ENCODE data around the gene SELPLG.

SELPLG gene

GRCh38 chr12:108606492-108606891 lies 27.2 kb downstream of the SELPLG start:
- FAIRE-seq (no peak), DNase-seq (ENCODE audit: insufficient read length, low spot score) (no peak)

GRCh38 chr12:108605690-108606406 lies 27.8 kb downstream of the SELPLG start:
- peak; percentile 64 for FAIRE-seq
- DNase-seq (ENCODE audit: insufficient read length, low spot score), result no peak

GRCh38 chr12:108605000-108605689 lies 28.5 kb downstream of the SELPLG start:
- peak; percentile 31 for FAIRE-seq
- no peak for DNase-seq (ENCODE audit: insufficient read length, low spot score)

- DNase-seq (ENCODE audit: insufficient read length, low spot score) (no peak), FAIRE-seq (no peak)
Measured at GRCh38 chr12:108604208-108604941, 29.3 kb downstream of the SELPLG start.

GRCh38 chr12:108603743-108604142 lies 30.0 kb downstream of the SELPLG start:
- FAIRE-seq, result no peak
- no peak for DNase-seq (ENCODE audit: insufficient read length, low spot score)

GRCh38 chr12:108602976-108603704 lies 30.6 kb downstream of the SELPLG start:
- DNase-seq (ENCODE audit: insufficient read length, low spot score), result no peak
- FAIRE-seq, result no peak

- no peak for FAIRE-seq
- DNase-seq (ENCODE audit: insufficient read length, low spot score), result no peak
Measured at GRCh38 chr12:108602209-108602705, 31.4 kb downstream of the SELPLG start.

GRCh38 chr12:108600702-108601007 lies 33.0 kb downstream of the SELPLG start:
- FAIRE-seq (no peak), DNase-seq (ENCODE audit: insufficient read length, low spot score) (no peak)

- FAIRE-seq (no peak), DNase-seq (ENCODE audit: insufficient read length, low spot score) (no peak)
Measured at GRCh38 chr12:108599948-108600701, 33.6 kb downstream of the SELPLG start.

- FAIRE-seq, result no peak
Measured at GRCh38 chr12:108599541-108599940, 34.2 kb downstream of the SELPLG start.

GRCh38 chr12:108598553-108599250 lies 35.0 kb downstream of the SELPLG start:
- FAIRE-seq, result no peak
- DNase-seq (ENCODE audit: insufficient read length, low spot score), result no peak

More at GRCh38 chr12:108599541-108599940, 34.2 kb downstream of the SELPLG start:
- no peak for DNase-seq (ENCODE audit: insufficient read length, low spot score)

GRCh38 chr12:108597559-108598471 lies 35.9 kb downstream of the SELPLG start, which contains the start of gene TMEM119:
TMEM119 (minus strand) TSS chr12:108598084; CDS start chr12:108592383, 5,701 bp downstream.
- no peak for DNase-seq (ENCODE audit: insufficient read length, low spot score)
- FAIRE-seq, result no peak

GRCh38 chr12:108596854-108597558 lies 36.7 kb downstream of the SELPLG start:
- FAIRE-seq, result peak; percentile 36

GRCh38 chr12:108595711-108596647 lies 37.7 kb downstream of the SELPLG start:
- DNase-seq (ENCODE audit: insufficient read length, low spot score) (no peak), FAIRE-seq (peak; percentile 73)

More at GRCh38 chr12:108596854-108597558, 36.7 kb downstream of the SELPLG start:
- DNase-seq (ENCODE audit: insufficient read length, low spot score), result no peak

- peak; percentile 95 for FAIRE-seq
- DNase-seq (ENCODE audit: insufficient read length, low spot score), result no peak
Measured at GRCh38 chr12:108594960-108595710, 38.6 kb downstream of the SELPLG start.
